Activated CD4-positive, alpha-beta T cell treated with anti-CD3 and anti-CD28 coated beads, Interleukin-10, Interleukin-2, amounts not matched to agents 100 ng/mL and 50 ng/mL, durations not matched to agents 16 hours and 8 hours (primary cell): ENCODE measurements around the gene PPFIA2.
"Not testable (repeated sequence)": the region's sequence is repeated elsewhere in the genome, so short reads cannot be mapped to it uniquely, and the experiment has no call there.

ENCODE experiments used
- DNase-seq: peaks from one replicate; pipeline ENCODE4 v3.0.0-alpha.2; 2020

The PPFIA2 gene

GRCh38 chr12:81255456-81255855 is 503.7 kb downstream of the PPFIA2 start:
- no peak for DNase-seq

- no peak for DNase-seq
These were observed 505.8 kb downstream of the PPFIA2 start for GRCh38 chr12:81253360-81253759.

GRCh38 chr12:81252228-81252627 is 506.9 kb downstream of the PPFIA2 start:
- DNase-seq, result no peak

- DNase-seq, result no peak
These were observed 509.2 kb downstream of the PPFIA2 start for GRCh38 chr12:81249976-81250375.

GRCh38 chr12:81245907-81246570 is 513.1 kb downstream of the PPFIA2 start:
- DNase-seq, result no peak

- DNase-seq, result no peak
These were observed 513.7 kb downstream of the PPFIA2 start for GRCh38 chr12:81245458-81245857.

GRCh38 chr12:81231574-81232368 is 527.4 kb downstream of the PPFIA2 start:
- no peak for DNase-seq

- DNase-seq, result no peak
These were observed 529.4 kb downstream of the PPFIA2 start for GRCh38 chr12:81229759-81230158.

GRCh38 chr12:81224626-81225025 is 534.5 kb downstream of the PPFIA2 start:
- DNase-seq, result no peak

GRCh38 chr12:81222846-81223592 is 536.1 kb downstream of the PPFIA2 start:
- no peak for DNase-seq

GRCh38 chr12:81221681-81222080 is 537.5 kb downstream of the PPFIA2 start:
- DNase-seq, result no peak

- no peak for DNase-seq
These were observed 542.4 kb downstream of the PPFIA2 start for GRCh38 chr12:81216739-81217138.

- DNase-seq, result no peak
These were observed 546.0 kb downstream of the PPFIA2 start for GRCh38 chr12:81212996-81213696.

GRCh38 chr12:81211306-81211705 is 547.8 kb downstream of the PPFIA2 start:
- no peak for DNase-seq

GRCh38 chr12:81209772-81210225 is 549.4 kb downstream of the PPFIA2 start:
- not testable (repeated sequence) for DNase-seq

- no peak for DNase-seq
These were observed 550.1 kb downstream of the PPFIA2 start for GRCh38 chr12:81209012-81209411.

- DNase-seq, result no peak
These were observed 550.8 kb downstream of the PPFIA2 start for GRCh38 chr12:81208187-81208911.
